GM12874 (cell line): ENCODE data around the gene SPEM1.

ENCODE experiments used
- TF ChIP-seq, protein P1 (sequence below): IDR thresholded peaks from 2 replicates; pipeline ENCODE4 v1.5.1; 2011; ENCODE audit warnings: low read depth, mild to moderate bottlenecking, control low read depth, low read length, moderate library complexity; ENCODE audit not compliant: insufficient read depth

The SPEM1 gene

DNA sequence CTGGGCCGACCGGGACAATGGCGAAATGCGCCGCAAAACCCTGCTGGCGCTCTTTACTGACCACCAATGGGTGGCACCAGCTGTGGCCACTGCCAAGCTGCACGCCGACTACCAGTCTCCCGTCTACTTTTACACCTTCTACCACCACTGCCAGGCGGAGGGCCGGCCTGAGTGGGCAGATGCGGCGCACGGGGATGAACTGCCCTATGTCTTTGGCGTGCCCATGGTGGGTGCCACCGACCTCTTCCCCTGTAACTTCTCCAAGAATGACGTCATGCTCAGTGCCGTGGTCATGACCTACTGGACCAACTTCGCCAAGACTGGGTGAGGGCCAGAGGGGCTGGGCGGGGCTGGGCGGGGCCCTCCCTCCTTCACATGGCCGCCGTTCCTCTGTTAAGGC, 4.3 kb upstream of the SPEM1 start:
- TF ChIP-seq, protein P1, sequence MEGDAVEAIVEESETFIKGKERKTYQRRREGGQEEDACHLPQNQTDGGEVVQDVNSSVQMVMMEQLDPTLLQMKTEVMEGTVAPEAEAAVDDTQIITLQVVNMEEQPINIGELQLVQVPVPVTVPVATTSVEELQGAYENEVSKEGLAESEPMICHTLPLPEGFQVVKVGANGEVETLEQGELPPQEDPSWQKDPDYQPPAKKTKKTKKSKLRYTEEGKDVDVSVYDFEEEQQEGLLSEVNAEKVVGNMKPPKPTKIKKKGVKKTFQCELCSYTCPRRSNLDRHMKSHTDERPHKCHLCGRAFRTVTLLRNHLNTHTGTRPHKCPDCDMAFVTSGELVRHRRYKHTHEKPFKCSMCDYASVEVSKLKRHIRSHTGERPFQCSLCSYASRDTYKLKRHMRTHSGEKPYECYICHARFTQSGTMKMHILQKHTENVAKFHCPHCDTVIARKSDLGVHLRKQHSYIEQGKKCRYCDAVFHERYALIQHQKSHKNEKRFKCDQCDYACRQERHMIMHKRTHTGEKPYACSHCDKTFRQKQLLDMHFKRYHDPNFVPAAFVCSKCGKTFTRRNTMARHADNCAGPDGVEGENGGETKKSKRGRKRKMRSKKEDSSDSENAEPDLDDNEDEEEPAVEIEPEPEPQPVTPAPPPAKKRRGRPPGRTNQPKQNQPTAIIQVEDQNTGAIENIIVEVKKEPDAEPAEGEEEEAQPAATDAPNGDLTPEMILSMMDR = no peak

DNA sequence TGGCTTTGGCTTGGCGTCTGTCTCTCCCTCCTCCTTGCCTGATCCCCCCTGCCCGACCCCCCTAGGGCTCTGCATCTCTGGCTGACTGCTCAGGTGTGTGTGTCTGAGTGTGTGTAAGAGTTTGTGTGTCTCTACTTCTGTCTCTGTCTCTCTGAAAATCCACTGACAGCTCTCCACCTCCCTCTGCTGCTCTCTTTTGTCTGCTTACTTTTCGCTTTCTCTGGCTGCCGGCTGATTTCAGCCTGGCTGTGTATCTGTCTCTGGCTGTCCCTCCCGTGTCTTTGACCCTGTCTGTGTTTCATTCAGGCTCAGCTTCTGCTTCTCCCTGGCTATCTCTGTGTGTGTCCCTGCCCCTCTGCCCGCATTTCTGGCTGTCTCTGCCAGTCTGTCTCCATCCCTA, 3.8 kb upstream of the SPEM1 start:
- TF ChIP-seq, protein P1 = no peak

DNA sequence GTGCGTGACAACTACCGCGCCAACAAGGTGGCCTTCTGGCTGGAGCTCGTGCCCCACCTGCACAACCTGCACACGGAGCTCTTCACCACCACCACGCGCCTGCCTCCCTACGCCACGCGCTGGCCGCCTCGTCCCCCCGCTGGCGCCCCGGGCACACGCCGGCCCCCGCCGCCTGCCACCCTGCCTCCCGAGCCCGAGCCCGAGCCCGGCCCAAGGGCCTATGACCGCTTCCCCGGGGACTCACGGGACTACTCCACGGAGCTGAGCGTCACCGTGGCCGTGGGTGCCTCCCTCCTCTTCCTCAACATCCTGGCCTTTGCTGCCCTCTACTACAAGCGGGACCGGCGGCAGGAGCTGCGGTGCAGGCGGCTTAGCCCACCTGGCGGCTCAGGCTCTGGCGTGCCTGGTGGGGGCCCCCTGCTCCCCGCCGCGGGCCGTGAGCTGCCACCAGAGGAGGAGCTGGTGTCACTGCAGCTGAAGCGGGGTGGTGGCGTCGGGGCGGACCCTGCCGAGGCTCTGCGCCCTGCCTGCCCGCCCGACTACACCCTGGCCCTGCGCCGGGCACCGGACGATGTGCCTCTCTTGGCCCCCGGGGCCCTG, 3.0 kb upstream of the SPEM1 start:
- TF ChIP-seq, protein P1 = no peak

DNA sequence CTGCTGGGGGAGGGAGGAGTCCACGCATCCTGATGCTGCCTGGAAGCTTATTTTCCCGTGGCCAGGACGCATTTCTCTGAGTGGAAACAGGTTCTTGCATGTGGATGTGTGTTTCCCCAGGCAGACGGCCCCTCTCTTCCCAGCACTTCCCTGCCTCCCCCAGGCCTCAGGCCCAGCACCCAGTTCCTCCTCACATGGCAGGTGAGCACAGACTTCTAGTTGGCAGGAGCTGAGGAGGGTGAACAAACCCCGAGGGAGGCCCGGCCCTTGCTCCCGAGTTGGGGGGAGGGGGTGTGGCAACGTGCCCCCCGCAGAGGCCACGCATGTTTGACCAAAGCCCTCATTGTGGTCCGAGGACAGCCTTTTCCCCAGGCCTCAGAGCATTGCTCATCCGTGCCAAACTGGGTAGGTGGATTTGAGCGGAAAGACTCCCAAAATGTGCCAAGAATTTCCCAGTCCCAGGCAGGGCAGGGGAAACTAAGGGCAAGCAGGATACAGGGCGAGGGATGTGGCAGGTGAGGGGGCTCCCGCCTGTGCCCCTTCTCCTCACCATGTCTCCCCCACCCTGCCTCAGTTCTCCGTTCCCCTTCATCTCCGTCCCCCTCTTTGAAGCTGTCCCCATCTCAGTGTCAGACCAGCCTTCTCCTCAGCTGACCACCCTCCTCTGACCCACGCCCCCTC, 1.5 kb upstream of the SPEM1 start:
- TF ChIP-seq, protein P1 = no peak

DNA sequence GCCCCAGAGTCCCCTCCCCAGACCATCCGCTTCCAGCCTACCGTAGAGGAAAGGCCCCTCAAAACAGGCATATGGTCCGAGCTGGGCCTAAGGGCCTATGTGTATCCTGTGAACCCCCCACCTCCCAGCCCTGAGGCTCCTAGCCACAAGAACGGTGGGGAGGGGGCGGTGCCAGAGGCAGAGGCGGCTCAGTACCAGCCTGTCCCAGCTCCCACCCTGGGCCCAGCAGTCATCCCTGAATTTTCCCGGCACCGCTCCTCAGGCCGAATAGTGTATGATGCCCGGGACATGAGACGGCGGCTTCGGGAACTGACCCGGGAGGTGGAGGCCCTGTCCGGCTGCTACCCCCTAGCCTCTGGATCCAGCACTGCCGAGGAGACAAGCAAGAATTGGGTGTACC, 1.1 kb downstream of the SPEM1 start:
- TF ChIP-seq, protein P1 = no peak

DNA sequence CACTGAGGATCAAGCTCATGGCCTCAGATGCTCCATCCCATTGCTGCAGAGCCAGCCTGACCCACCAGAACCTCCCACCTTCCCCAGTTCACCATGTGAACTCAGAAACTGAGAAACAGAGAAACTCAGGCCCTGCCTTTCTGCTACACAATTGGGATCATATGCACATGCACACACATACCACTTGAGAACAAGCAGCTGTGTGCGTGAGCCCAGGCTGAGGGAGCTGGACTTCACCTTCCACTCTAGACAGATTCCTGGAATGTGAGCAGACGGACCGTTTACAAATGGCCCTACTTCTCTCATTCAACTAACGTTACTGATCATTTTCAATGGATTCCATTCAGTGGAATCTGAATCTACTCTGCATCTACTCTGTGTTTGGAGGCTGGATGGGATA, 3.6 kb downstream of the SPEM1 start:
- TF ChIP-seq, protein P1 = no peak

DNA sequence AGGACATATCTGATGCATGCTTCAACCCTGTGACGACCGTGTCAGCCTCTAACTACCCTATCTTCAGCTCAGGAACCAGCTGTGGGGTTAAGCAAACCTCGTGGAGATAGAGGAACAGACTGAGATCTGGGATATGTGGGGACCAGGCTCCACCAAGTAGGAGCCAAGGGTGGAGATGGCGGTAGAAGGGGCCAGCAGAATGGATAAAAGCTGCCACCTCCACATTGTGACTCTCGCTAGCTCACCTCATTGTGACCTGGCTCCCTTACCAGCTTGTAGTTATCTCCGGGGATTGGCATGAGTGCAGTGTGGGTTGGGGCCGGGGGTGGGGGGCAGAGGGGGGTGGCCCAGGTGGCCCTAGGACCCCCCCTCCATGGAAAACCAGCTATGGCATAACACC, 5.2 kb downstream of the SPEM1 start, which contains the start of gene SPEM2:
Gene SPEM2, plus strand, starts transcription at position 301 of the 400 bp plus-strand sequence. Its CDS starts 73 bp downstream, at position 374.
- TF ChIP-seq, protein P1 = no peak
